GM18498 (cell line): ENCODE data around the gene TSPAN14.

Experiments used
- ATAC-seq: cut with Tn5 transposase; IDR thresholded peaks from one replicate; pipeline ENCODE4 v1.9.1; 2021; ENCODE audit warnings: mild to moderate bottlenecking, moderate library complexity; ENCODE audit not compliant: unreplicated experiment

TSPAN14 gene

DNA sequence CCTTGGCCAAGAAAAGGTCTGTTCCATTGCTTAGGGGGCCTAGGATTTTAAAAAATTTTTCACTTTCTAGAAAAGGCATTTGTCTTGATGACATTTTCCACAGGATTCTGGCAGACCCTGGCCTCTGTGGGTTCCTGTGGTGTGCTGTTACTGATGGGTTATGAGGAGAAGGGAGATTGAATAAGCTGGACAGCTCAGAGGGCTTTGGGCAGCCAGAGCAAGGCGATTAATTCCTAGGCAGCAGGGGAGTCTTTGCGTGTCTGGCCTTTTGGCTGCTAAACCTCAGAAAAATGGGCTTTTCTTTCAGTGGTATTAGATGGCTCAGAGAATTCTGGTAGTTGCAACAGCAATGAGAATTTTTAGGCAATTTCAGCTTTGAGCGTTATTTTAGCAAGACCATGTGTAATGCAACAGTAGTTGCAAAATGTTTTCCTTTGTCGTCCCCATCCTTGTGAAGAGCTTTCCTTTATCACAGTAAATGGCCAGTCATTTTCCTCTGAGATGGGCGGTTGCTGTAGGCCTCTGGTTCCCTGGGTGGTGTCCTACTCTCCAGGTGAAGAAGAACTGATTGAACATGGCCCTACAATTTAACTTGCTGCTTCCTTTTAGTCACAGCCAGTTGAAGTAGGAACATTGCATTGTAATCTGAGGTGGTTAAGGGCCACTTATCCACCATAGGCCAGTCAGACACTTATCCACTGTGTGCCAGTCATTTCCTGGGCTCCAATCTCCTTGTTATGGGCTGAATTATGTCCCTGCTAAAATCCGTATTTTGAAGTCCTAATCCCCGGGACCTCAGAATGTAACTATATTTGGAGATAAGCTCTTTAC lies 126.7 kb downstream of the TSPAN14 start:
- no peak for ATAC-seq

DNA sequence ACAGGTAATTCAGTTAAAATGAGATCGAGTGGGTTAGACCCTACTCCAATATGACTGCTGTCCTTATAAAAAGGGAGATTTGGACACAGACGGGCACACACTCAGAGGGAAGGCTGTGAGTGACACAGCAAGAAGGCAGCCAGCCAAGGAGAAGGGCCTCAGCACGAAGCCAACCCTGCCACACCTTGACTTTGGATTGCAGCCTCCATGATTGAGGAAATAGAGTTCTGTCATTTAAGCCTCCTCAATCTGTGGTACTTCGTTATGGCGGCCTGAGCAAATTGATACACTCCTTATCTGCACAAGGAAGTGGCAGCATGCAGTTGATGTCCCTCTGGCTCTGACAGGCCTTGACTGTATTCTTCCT lies 127.3 kb downstream of the TSPAN14 start:
- no peak for ATAC-seq

DNA sequence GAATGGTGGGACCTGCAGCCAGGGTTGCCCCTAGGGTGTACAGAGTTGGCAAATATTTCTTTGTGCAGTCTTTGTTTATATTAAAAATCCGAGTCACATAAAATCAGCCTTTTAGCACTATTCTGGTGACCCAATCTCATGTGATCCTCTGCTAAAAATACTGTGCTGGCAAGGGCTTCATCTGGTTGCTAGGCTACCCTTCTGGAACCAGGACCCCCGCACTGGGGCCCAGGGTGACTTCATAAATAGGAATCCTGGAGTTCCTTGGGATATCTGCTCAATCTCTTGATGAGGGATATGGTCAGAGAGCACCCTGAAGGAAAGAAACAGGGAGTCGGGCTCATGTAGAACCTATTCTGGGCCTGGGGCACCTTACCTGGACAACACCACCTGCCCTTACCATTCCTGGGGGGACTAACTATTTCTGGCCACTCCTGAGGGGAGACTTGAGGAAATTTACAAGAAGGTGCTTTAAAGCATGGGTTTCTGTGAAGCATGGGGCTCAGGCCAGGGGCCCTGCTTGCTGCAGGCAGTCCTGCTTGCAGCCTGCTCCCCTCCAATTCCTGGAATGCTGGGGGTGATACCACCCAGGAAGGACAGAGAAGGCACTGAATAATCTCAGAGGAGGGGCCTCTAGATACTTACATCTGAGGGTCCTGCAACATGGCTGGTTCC lies 128.3 kb downstream of the TSPAN14 start:
- no peak for ATAC-seq
